Adrenal gland (tissue), 5 donors: ENCODE results near the gene DZIP1L.

Experiments
- CTCF ChIP-seq, 6 experiments: fragments of 450-650 bp in 4 of 6; fragments of 200-600 bp in 2 of 6; sonication (generic) in 1 of 6; IDR thresholded peaks; 1 replicate in 5 of 6; 2 replicates in 1 of 6; pipeline versions ENCODE4 v1.5.1 to v1.8.0; 2016 to 2021; ENCODE audit warnings: antibody characterized with exemption in 6 of 6, mild to moderate bottlenecking in 2 of 6, moderate library complexity in 1 of 6
- POLR2A ChIP-seq, 2 donors: fragments of 450-650 bp; IDR thresholded peaks; one replicate each; pipeline ENCODE4 v1.6.1; 2017; ENCODE audit warnings: antibody characterized with exemption in 2 of 2, mild to moderate bottlenecking in 2 of 2, moderate library complexity in 1 of 2
- donor health status: DM: no; HTN: no; CAD: no.

DNA sequence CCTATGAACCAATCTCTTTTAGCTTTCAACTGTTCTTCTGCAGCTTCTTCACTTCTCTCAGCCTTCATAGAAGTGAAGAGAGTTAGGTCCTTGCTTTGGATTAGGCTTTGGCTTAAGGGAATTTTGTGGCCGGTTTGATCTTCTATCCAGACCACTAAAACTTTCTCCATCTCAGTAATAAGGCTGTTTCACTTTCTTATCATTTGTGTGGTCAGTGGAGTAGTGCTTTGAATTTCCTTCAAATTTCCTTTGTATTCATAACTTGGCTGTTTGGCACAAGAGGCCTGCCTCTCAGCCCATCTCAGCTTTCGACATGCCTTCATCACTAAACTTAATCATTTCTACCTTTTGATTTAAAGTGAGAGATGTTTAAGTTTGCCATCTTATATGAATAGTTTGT is 21.7 kb downstream of the DZIP1L start:
- TF ChIP-seq CTCF (IDR thresholded peaks at IDR 0.05) (no peak), POLR2A (IDR thresholded peaks at IDR 0.05) (no peak)
